OCI-LY7 (cell line): Measurements from ENCODE around the gene CLVS2.

Experiments used
- EZH2phosphoT487 ChIP-seq: fragments of 200-600 bp; sonication (generic); IDR thresholded peaks from 2 replicates; pipeline ENCODE4 v1.6.1; 2018; ENCODE audit warnings: low read depth, borderline replicate concordance, mild to moderate bottlenecking, mixed run types, antibody characterized with exemption, low read length, moderate library complexity, mixed read lengths
- TF ChIP-seq, protein P1 (sequence below): fragments of 200-600 bp; sonication (generic); conservative IDR thresholded peaks from 2 replicates; pipeline ENCODE4 v1.5.1; 2014; ENCODE audit warnings: mild to moderate bottlenecking, antibody characterized with exemption, low read length, moderate library complexity, mixed read lengths

DNA sequence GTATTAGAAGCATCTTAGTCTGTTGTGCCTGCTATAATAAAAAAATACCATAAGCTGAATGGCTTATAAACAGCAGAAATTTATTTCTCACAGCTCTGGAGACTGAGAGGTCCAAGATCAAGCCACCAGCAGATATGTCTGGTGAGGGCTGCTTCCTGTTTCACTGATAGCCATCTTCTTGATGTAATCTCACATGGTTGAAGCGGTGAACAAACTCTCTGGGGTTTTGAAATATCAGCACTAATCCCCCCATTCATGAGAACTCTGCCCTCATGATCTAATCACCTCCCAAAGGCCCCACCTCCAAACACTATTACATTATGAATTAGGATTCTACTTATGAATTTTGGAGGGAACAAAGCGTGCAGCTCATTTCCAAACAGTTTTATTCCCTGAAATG is 11.6 kb upstream of the CLVS2 start:
- TF ChIP-seq, protein P1, sequence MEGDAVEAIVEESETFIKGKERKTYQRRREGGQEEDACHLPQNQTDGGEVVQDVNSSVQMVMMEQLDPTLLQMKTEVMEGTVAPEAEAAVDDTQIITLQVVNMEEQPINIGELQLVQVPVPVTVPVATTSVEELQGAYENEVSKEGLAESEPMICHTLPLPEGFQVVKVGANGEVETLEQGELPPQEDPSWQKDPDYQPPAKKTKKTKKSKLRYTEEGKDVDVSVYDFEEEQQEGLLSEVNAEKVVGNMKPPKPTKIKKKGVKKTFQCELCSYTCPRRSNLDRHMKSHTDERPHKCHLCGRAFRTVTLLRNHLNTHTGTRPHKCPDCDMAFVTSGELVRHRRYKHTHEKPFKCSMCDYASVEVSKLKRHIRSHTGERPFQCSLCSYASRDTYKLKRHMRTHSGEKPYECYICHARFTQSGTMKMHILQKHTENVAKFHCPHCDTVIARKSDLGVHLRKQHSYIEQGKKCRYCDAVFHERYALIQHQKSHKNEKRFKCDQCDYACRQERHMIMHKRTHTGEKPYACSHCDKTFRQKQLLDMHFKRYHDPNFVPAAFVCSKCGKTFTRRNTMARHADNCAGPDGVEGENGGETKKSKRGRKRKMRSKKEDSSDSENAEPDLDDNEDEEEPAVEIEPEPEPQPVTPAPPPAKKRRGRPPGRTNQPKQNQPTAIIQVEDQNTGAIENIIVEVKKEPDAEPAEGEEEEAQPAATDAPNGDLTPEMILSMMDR = no peak
- no peak for TF ChIP-seq EZH2phosphoT487
